Transverse colon (tissue), 4 donors: Measurements from ENCODE around the gene PRRT1. TPM values are rescaled to one million over a fixed set of nuclear protein-coding genes. Genes with fewer than 3 reads are reported as not detected.
A peak's percentile ranks its signal among the peaks of the same experiment; 100 is the strongest.
"Not testable (repeated sequence)": the region's sequence is repeated elsewhere in the genome, so short reads cannot be mapped to it uniquely, and the experiment has no call there.

Experiments
- DNase-seq: peaks from one replicate; pipeline ENCODE4 v3.0.0-alpha.2; 2019
- H3K27ac ChIP-seq, 4 donors: fragments of 200-600 bp; sonication (generic); 2 replicates each; pipeline ENCODE4 v1.5.1; 2016 to 2018; ENCODE audit warnings: inconsistent platforms in 4 of 4
- H3K27me3 ChIP-seq: fragments of 200-600 bp; sonication (generic); 2 replicates; pipeline ENCODE4 v1.5.1; 2017; ENCODE audit warnings: inconsistent platforms
- H3K36me3 ChIP-seq, 4 donors: fragments of 200-600 bp; sonication (generic); 2 replicates each; pipeline ENCODE4 v1.5.1; 2017 to 2019; ENCODE audit warnings: inconsistent platforms in 4 of 4
- H3K4me1 ChIP-seq, 4 donors: fragments of 200-600 bp; sonication (generic); 2 replicates each; pipeline ENCODE4 v1.5.1; 2017 to 2020; ENCODE audit warnings: inconsistent platforms in 4 of 4
- H3K4me3 ChIP-seq, 4 donors: fragments of 200-600 bp; sonication (generic); 1 replicate in 1 of 4; 2 replicates in 3 of 4; pipeline versions ENCODE4 v1.5.1 to v1.6.1; 2017 to 2019; ENCODE audit warnings: inconsistent platforms in 4 of 4
- H3K9me3 ChIP-seq, 2 donors: fragments of 200-600 bp; sonication (generic); 2 replicates each; pipeline ENCODE4 v1.5.1; 2017 to 2019; ENCODE audit warnings: inconsistent platforms in 2 of 2
- EP300 ChIP-seq: sonication (generic); formaldehyde crosslinking; IDR thresholded peaks from one replicate; pipeline ENCODE4 v1.6.1; 2017; ENCODE audit warnings: antibody characterized with exemption, low read depth
- POLR2A ChIP-seq: fragments of 450-650 bp; IDR thresholded peaks from one replicate; pipeline ENCODE4 v1.6.1; 2016; ENCODE audit warnings: antibody characterized with exemption, mild to moderate bottlenecking, moderate library complexity
- POLR2AphosphoS5 ChIP-seq, 3 donors: sonication (generic); formaldehyde crosslinking; IDR thresholded peaks; one replicate each; pipeline ENCODE4 v1.6.1; 2016; ENCODE audit warnings: antibody characterized with exemption in 3 of 3
- WGBS, 2 donors: methylation state at CpG; one replicate each; pipeline ENCODE4 v1.1.5; 2018; ENCODE audit warnings: low coverage in 1 of 2; 5-methylcytosine and 5-hydroxymethylcytosine counted together
- in situ Hi-C, 4 donors: fragments of 200-750 bp; cut with MboI; loops; one replicate each; pipeline versions ENCODE4 v1.15.0 to v1.15.1; 2017; ENCODE audit warnings: low sequenced_read_pairs in 3 of 4, low pct_ligation_motif_present in 1 of 4, low pct_unique_long_range_greater_than_20kb in 1 of 4
- intact Hi-C: fragments of 100-400 bp; cut with DNase I; formaldehyde crosslinking; loops from one replicate; pipeline ENCODE4 v1.15.1; 2023; ENCODE audit warnings: low total_unique reads
- total RNA-seq, 4 donors: library from RNA; depleted of rRNA; stranded (reverse); fragments of >200 nt; gene quantifications; one replicate each; pipeline ENCODE4 v1.1.0, GENCODE V29; 2016
- TF ChIP-seq, protein P1 (sequence below), 5 experiments: fragments of 200-600 bp in 3 of 5; fragments of 450-650 bp in 2 of 5; sonication (generic) in 3 of 5; IDR thresholded peaks; 1 replicate in 2 of 5; 2 replicates in 3 of 5; pipeline ENCODE4 v1.5.1; 2016 to 2017; ENCODE audit warnings: antibody characterized with exemption in 5 of 5, inconsistent platforms in 3 of 5, mild to moderate bottlenecking in 2 of 5, moderate library complexity in 1 of 5

PRRT1 gene
- total RNA-seq, 4 donors from 2014 or later = 2.4 to 2.7 TPM; not detected in 2

- Histone ChIP-seq H3K4me1 (peaks cover 10 to 45% (median 31%) of the 10 kb centered on the region in 4 donors), H3K36me3 (no peaks in the 10 kb centered on the region), H3K4me3 (peak overlapping the region in 3 of 4 donors; percentile 24 to 53 (median 27)), H3K27ac (peak overlapping the region; percentile 89 to 100 (median 98)), H3K9me3 (no peaks in the 10 kb centered on the region), H3K27me3 (no peaks in the 10 kb centered on the region)
- TF ChIP-seq EP300 (no peak), POLR2AphosphoS5 (IDR thresholded peaks at IDR 0.05) (peak; percentile 75 to 93 (median 83)), POLR2A (no peak)
- TF ChIP-seq, protein P1, sequence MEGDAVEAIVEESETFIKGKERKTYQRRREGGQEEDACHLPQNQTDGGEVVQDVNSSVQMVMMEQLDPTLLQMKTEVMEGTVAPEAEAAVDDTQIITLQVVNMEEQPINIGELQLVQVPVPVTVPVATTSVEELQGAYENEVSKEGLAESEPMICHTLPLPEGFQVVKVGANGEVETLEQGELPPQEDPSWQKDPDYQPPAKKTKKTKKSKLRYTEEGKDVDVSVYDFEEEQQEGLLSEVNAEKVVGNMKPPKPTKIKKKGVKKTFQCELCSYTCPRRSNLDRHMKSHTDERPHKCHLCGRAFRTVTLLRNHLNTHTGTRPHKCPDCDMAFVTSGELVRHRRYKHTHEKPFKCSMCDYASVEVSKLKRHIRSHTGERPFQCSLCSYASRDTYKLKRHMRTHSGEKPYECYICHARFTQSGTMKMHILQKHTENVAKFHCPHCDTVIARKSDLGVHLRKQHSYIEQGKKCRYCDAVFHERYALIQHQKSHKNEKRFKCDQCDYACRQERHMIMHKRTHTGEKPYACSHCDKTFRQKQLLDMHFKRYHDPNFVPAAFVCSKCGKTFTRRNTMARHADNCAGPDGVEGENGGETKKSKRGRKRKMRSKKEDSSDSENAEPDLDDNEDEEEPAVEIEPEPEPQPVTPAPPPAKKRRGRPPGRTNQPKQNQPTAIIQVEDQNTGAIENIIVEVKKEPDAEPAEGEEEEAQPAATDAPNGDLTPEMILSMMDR (IDR thresholded peaks at IDR 0.05) = peak; percentile 45 to 83 (median 54)
- in situ Hi-C loops = no loop called here
- 15 to 18% methylated on average over 4 to 14 of the region's 15 CpGs for WGBS, 2 donors
- peak; percentile 44 for DNase-seq
- intact Hi-C loops = no loop called here
Observed at GRCh38 chr6:32194825-32195651, 43.3 kb upstream of the PRRT1 start.

- no peak for DNase-seq
Observed at GRCh38 chr6:32194388-32194787, 42.6 kb upstream of the PRRT1 start.

DNA sequence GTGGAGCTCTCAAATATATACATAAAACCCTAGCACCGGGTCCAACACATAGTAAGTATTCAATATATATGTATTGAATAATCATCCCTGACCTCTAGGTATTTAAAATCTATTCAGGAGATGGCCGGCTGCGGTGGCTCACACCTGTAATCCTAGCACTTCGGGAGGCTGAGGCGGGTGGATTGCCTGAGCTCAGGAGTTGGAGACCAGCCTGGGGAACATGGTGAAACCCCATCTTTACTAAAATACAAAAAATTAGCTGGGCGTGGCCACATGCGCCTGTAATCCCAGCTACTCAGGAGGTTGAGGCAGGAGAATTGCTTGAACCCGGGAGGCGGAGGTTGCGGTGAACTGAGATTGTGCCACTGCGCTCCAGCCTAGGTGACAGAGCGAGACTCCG, 41.4 kb upstream of the PRRT1 start:
- WGBS, 2 donors = 79% methylated on average over 13 of the region's 13 CpGs; no CpG with 5 or more reads in 1 of the 2 donors
- Histone ChIP-seq H3K4me3 (peak overlapping the region in 2 of 4 donors; percentile 30 to 95), H3K27ac (peak overlapping the region; percentile 92 to 98 (median 98)), H3K4me1 (peaks cover 19 to 58% (median 44%) of the 10 kb centered on the region in 4 donors)
- in situ Hi-C loops, intact Hi-C loops, DNase-seq, H3K27me3 ChIP-seq, H3K9me3 ChIP-seq, H3K36me3 ChIP-seq: not testable (repeated sequence)

More at GRCh38 chr6:32194388-32194787, 42.6 kb upstream of the PRRT1 start:
- TF ChIP-seq EP300 = no peak
- TF ChIP-seq, protein P1 (IDR thresholded peaks at IDR 0.05) = no peak
- TF ChIP-seq POLR2AphosphoS5 (IDR thresholded peaks at IDR 0.05) = no peak
- no peak for TF ChIP-seq POLR2A
- H3K27ac ChIP-seq = peak overlapping the region; percentile 89 to 100 (median 98)
- no peak overlapping the region for H3K4me3 ChIP-seq
- in situ Hi-C loops (no loop called here), intact Hi-C loops (no loop called here)
- no peaks in the 10 kb centered on the region for H3K9me3 ChIP-seq
- H3K36me3 ChIP-seq = no peaks in the 10 kb centered on the region
- H3K4me1 ChIP-seq = peaks cover 10 to 45% (median 32%) of the 10 kb centered on the region in 4 donors
- no peaks in the 10 kb centered on the region for H3K27me3 ChIP-seq
- 89% methylated on average over 4 of the region's 4 CpGs; no CpG with 5 or more reads in 1 of the 2 donors for WGBS, 2 donors

DNA sequence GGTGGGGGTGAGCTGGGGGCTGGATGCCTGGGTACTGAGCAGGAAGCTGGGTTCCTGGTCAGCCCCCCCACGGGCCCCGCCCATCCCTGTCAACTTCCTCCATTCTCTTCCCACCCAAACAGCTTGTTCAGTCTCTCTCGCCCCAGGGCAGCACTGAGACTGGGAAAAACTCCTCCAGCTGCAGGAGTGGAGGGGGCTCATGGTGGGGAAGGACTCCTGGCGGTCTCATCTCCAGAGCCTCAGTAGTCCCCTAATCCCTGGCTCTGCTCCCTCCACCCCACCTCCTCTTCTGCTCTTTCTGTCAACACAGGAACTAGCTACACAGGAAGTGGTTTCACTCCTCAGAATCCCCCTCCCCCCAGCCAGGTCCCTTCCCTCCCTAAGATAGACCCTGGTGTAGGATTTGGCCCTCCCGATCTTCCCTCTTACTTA, 40.9 kb upstream of the PRRT1 start, which contains the start of gene GPSM3:
Gene GPSM3, minus strand, starts transcription at position 36 of the 432 bp plus-strand sequence. CDS start 130 bp downstream, outside the sequence.
- Histone ChIP-seq H3K4me3 (peak within 1 kb of the TSS; percentile 5 to 95 (median 21)), H3K9me3 (no peaks in the 10 kb centered on the region), H3K36me3 (no peaks in the 10 kb centered on the region), H3K27ac (peak within 1 kb of the TSS; percentile 92 to 98 (median 98)), H3K27me3 (no peaks in the 10 kb centered on the region), H3K4me1 (peaks cover 21 to 62% (median 46%) of the 10 kb centered on the region in 4 donors)
- TF ChIP-seq EP300 (no peak), POLR2AphosphoS5 (IDR thresholded peaks at IDR 0.05) (peak in 1 of 3 donors; percentile 40), POLR2A (peak; percentile 10)
- TF ChIP-seq, protein P1 (IDR thresholded peaks at IDR 0.05) = no peak
- 21% methylated on average over 5 of the region's 5 CpGs; no CpG with 5 or more reads in 1 of the 2 donors for WGBS, 2 donors
- intact Hi-C loops = no loop called here
- in situ Hi-C loops = no loop called here
- DNase-seq = peak; percentile 78
